CD4-positive, alpha-beta memory T cell (primary cell): ENCODE data around the gene KCTD16. TPM values are rescaled to one million over a fixed set of nuclear protein-coding genes. Genes with fewer than 3 reads are reported as not detected.

ENCODE experiments used
- CTCF ChIA-PET: fragments of 350-600 bp; sonication (Branson Sonifier 250); formaldehyde crosslinking; loops from one replicate; lab custom pipeline; 2021; ENCODE audit warnings: inconsistent platforms; ENCODE audit not compliant: partially characterized antibody; lab: Charles Lee
- POLR2A ChIA-PET: fragments of 350-600 bp; sonication (Branson Sonifier 250); formaldehyde crosslinking; loops from one replicate; lab custom pipeline; 2021; ENCODE audit not compliant: partially characterized antibody; lab: Charles Lee
- DNase-seq, 5 donors: peaks; one replicate each; pipeline versions ENCODE4 v3.0.0 to v3.0.0-alpha.2; 2020 to 2022; ENCODE audit warnings: mixed read lengths in 1 of 5
- H3K27ac ChIP-seq: one replicate; pipeline ENCODE4 v1.7.0; 2013; ENCODE audit warnings: low read depth, low read length
- H3K27me3 ChIP-seq: 2 replicates; pipeline ENCODE4 v1.7.0; 2013; ENCODE audit warnings: mild to moderate bottlenecking, low read length, moderate library complexity; ENCODE audit not compliant: insufficient read depth
- H3K36me3 ChIP-seq: 2 replicates; pipeline ENCODE4 v1.7.0; 2013; ENCODE audit warnings: mild to moderate bottlenecking, low read length, moderate library complexity; ENCODE audit not compliant: insufficient read depth
- H3K4me1 ChIP-seq: 2 replicates; pipeline ENCODE4 v1.7.0; 2013; ENCODE audit warnings: mild to moderate bottlenecking, low read length, moderate library complexity; ENCODE audit not compliant: insufficient read depth
- H3K4me3 ChIP-seq, 2 donors: one replicate each; pipeline ENCODE4 v1.7.0; 2013; ENCODE audit warnings: low read length in 2 of 2, mild to moderate bottlenecking in 1 of 2
- H3K9me3 ChIP-seq, 2 donors: one replicate each; pipeline ENCODE4 v1.7.0; 2013; ENCODE audit warnings: low read length in 2 of 2, control low read depth in 1 of 2; ENCODE audit not compliant: control insufficient read depth in 1 of 2
- H3K27ac Mint-ChIP-seq, 7 donors: one replicate each; pipeline ENCODE4 v1.8.0; 2020 to 2021; ENCODE audit warnings: mixed read lengths in 7 of 7, mild to moderate bottlenecking in 6 of 7, inconsistent platforms in 3 of 7, moderate library complexity in 3 of 7
- H3K27me3 Mint-ChIP-seq, 2 donors: one replicate each; pipeline ENCODE4 v1.8.0; 2020 to 2021; ENCODE audit warnings: mixed read lengths in 2 of 2
- H3K36me3 Mint-ChIP-seq, 2 donors: one replicate each; pipeline ENCODE4 v1.8.0; 2020 to 2021; ENCODE audit warnings: mixed read lengths in 2 of 2, inconsistent platforms in 1 of 2, mild to moderate bottlenecking in 1 of 2
- H3K4me1 Mint-ChIP-seq, 4 donors: one replicate each; pipeline ENCODE4 v1.8.0; 2020 to 2021; ENCODE audit warnings: mixed read lengths in 4 of 4, mild to moderate bottlenecking in 1 of 4
- H3K4me3 Mint-ChIP-seq, 8 donors: one replicate each; pipeline ENCODE4 v1.8.0; 2020 to 2021; ENCODE audit warnings: mixed read lengths in 8 of 8, mild to moderate bottlenecking in 7 of 8, moderate library complexity in 6 of 8, inconsistent platforms in 3 of 8
- H3K9me3 Mint-ChIP-seq, 8 donors: one replicate each; pipeline ENCODE4 v1.8.0; 2020 to 2021; ENCODE audit warnings: mixed read lengths in 8 of 8, mild to moderate bottlenecking in 5 of 8, inconsistent platforms in 3 of 8, moderate library complexity in 1 of 8
- intact Hi-C: fragments of 100-400 bp; cut with micrococcal nuclease; formaldehyde crosslinking; loops from one replicate; pipeline ENCODE4 v1.15.1; 2023
- polyA plus RNA-seq, 2 donors: library from polyadenylated mRNA; unstranded; fragments of 300-500 nt; fragmentation: Illumina TruSeq; gene quantifications; one replicate each; pipeline ENCODE4 v1.2.3, GENCODE V29; 2021
- total RNA-seq, 2 experiments: library from RNA; stranded (reverse); gene quantifications; one replicate each; pipeline ENCODE4 v1.2.3, GENCODE V29; 2021

Gene KCTD16
- total and polyA plus RNA-seq, 4 experiments from 2014 or later, result 0.03 to 0.20 (median 0.14) TPM; not detected in 1

GRCh38 chr5:144254552-144254951 lies 83.9 kb downstream of the KCTD16 start:
- ChIA-PET POLR2A (no interaction called here), CTCF (no interaction called here)
- no peak overlapping the region for H3K27ac Mint-ChIP-seq
- peaks cover 4 to 7% of the 10 kb centered on the region in 2 donors for H3K27me3 Mint-ChIP-seq
- no peak for DNase-seq
- Histone ChIP-seq H3K27me3 (no peaks in the 10 kb centered on the region), H3K36me3 (no peaks in the 10 kb centered on the region), H3K27ac (no peak overlapping the region), H3K4me1 (no peaks in the 10 kb centered on the region), H3K4me3 (no peak overlapping the region), H3K9me3 (no peaks in the 10 kb centered on the region)
- intact Hi-C loops, result no loop called here
- H3K9me3 Mint-ChIP-seq, result no peaks in the 10 kb centered on the region
- no peaks in the 10 kb centered on the region for H3K36me3 Mint-ChIP-seq
- no peak overlapping the region for H3K4me3 Mint-ChIP-seq
- no peaks in the 10 kb centered on the region for H3K4me1 Mint-ChIP-seq

GRCh38 chr5:144260121-144260520 lies 89.4 kb downstream of the KCTD16 start:
- no peaks in the 10 kb centered on the region for H3K36me3 Mint-ChIP-seq
- intact Hi-C loops, result no loop called here

GRCh38 chr5:144265643-144266247 lies 95.1 kb downstream of the KCTD16 start:
- DNase-seq, result no peak
- intact Hi-C loops, result no loop called here
- H3K4me1 Mint-ChIP-seq, result no peaks in the 10 kb centered on the region
- ChIA-PET POLR2A (no interaction called here), CTCF (no interaction called here)
- H3K27me3 ChIP-seq, result no peaks in the 10 kb centered on the region
- H3K36me3 ChIP-seq, result no peaks in the 10 kb centered on the region
- H3K27me3 Mint-ChIP-seq, result peaks cover 14 to 23% of the 10 kb centered on the region in 2 donors
- no peaks in the 10 kb centered on the region for H3K4me1 ChIP-seq
- H3K27ac ChIP-seq, result no peak overlapping the region
- no peak overlapping the region for H3K27ac Mint-ChIP-seq
- no peak overlapping the region for H3K4me3 ChIP-seq
- no peaks in the 10 kb centered on the region for H3K9me3 ChIP-seq
- H3K36me3 Mint-ChIP-seq, result no peaks in the 10 kb centered on the region
- H3K9me3 Mint-ChIP-seq, result peaks cover 4 to 18% (median 10%) of the 10 kb centered on the region in 8 donors
- H3K4me3 Mint-ChIP-seq, result no peak overlapping the region

More at GRCh38 chr5:144260121-144260520, 89.4 kb downstream of the KCTD16 start:
- no peak for DNase-seq
- Histone ChIP-seq H3K27ac (no peak overlapping the region), H3K36me3 (no peaks in the 10 kb centered on the region), H3K9me3 (no peaks in the 10 kb centered on the region), H3K4me3 (no peak overlapping the region), H3K27me3 (no peaks in the 10 kb centered on the region), H3K4me1 (no peaks in the 10 kb centered on the region)
- H3K27me3 Mint-ChIP-seq, result peaks cover 2 to 4% of the 10 kb centered on the region in 2 donors
- no peaks in the 10 kb centered on the region for H3K4me1 Mint-ChIP-seq
- H3K4me3 Mint-ChIP-seq, result no peak overlapping the region
- no peak overlapping the region for H3K27ac Mint-ChIP-seq
- H3K9me3 Mint-ChIP-seq, result peaks cover 0 to 3% (median 0%) of the 10 kb centered on the region in 8 donors
- ChIA-PET CTCF (no interaction called here), POLR2A (no interaction called here)

- ChIA-PET CTCF (no interaction called here), POLR2A (no interaction called here)
- Mint-ChIP-seq H3K36me3 (no peaks in the 10 kb centered on the region), H3K4me1 (no peaks in the 10 kb centered on the region), H3K27ac (no peak overlapping the region), H3K27me3 (peaks cover 14 to 23% of the 10 kb centered on the region in 2 donors), H3K9me3 (peaks cover 2 to 25% (median 16%) of the 10 kb centered on the region in 8 donors), H3K4me3 (no peak overlapping the region)
- Histone ChIP-seq H3K4me3 (no peak overlapping the region), H3K27me3 (no peaks in the 10 kb centered on the region), H3K9me3 (no peaks in the 10 kb centered on the region), H3K4me1 (no peaks in the 10 kb centered on the region), H3K27ac (no peak overlapping the region), H3K36me3 (no peaks in the 10 kb centered on the region)
- intact Hi-C loops, result no loop called here
- DNase-seq, result no peak
These were observed 97.4 kb downstream of the KCTD16 start for GRCh38 chr5:144267961-144268513.

- H3K4me3 ChIP-seq, result no peak overlapping the region
- H3K9me3 Mint-ChIP-seq, result peaks cover 0 to 21% (median 10%) of the 10 kb centered on the region in 8 donors
- H3K27ac Mint-ChIP-seq, result no peak overlapping the region
- intact Hi-C loops, result no loop called here
- H3K27me3 ChIP-seq, result no peaks in the 10 kb centered on the region
- ChIA-PET CTCF (no interaction called here), POLR2A (no interaction called here)
- H3K4me1 ChIP-seq, result no peaks in the 10 kb centered on the region
- no peak for DNase-seq
- no peak overlapping the region for H3K4me3 Mint-ChIP-seq
- H3K27ac ChIP-seq, result no peak overlapping the region
- H3K9me3 ChIP-seq, result no peaks in the 10 kb centered on the region
- H3K36me3 ChIP-seq, result no peaks in the 10 kb centered on the region
- H3K36me3 Mint-ChIP-seq, result no peaks in the 10 kb centered on the region
- no peaks in the 10 kb centered on the region for H3K4me1 Mint-ChIP-seq
- H3K27me3 Mint-ChIP-seq, result peaks cover 5 to 9% of the 10 kb centered on the region in 2 donors
These were observed 102.8 kb downstream of the KCTD16 start for GRCh38 chr5:144273232-144274027.

GRCh38 chr5:144275329-144275728 lies 104.7 kb downstream of the KCTD16 start:
- H3K27ac ChIP-seq, result no peak overlapping the region
- H3K9me3 Mint-ChIP-seq, result peaks cover 0 to 16% (median 6%) of the 10 kb centered on the region in 8 donors
- DNase-seq, result no peak
- ChIA-PET POLR2A (no interaction called here), CTCF (no interaction called here)
- no peaks in the 10 kb centered on the region for H3K27me3 ChIP-seq
- no peak overlapping the region for H3K27ac Mint-ChIP-seq
- H3K4me1 Mint-ChIP-seq, result no peaks in the 10 kb centered on the region
- H3K36me3 ChIP-seq, result no peaks in the 10 kb centered on the region
- H3K36me3 Mint-ChIP-seq, result no peaks in the 10 kb centered on the region
- peaks cover 0 to 6% of the 10 kb centered on the region in 2 donors for H3K27me3 Mint-ChIP-seq
- intact Hi-C loops, result no loop called here
- no peaks in the 10 kb centered on the region for H3K9me3 ChIP-seq
- no peak overlapping the region for H3K4me3 Mint-ChIP-seq
- no peak overlapping the region for H3K4me3 ChIP-seq
- H3K4me1 ChIP-seq, result no peaks in the 10 kb centered on the region

- no peaks in the 10 kb centered on the region for H3K4me1 Mint-ChIP-seq
- peaks cover 0 to 16% (median 6%) of the 10 kb centered on the region in 8 donors for H3K9me3 Mint-ChIP-seq
- no peak overlapping the region for H3K27ac Mint-ChIP-seq
- intact Hi-C loops, result no loop called here
- H3K36me3 ChIP-seq, result no peaks in the 10 kb centered on the region
- no peaks in the 10 kb centered on the region for H3K27me3 ChIP-seq
- DNase-seq, result no peak
- H3K4me3 Mint-ChIP-seq, result no peak overlapping the region
- no peaks in the 10 kb centered on the region for H3K36me3 Mint-ChIP-seq
- CTCF ChIA-PET, result no interaction called here
- POLR2A ChIA-PET, result no interaction called here
- no peak overlapping the region for H3K4me3 ChIP-seq
- H3K27me3 Mint-ChIP-seq, result peaks cover 1 to 6% of the 10 kb centered on the region in 2 donors
- no peak overlapping the region for H3K27ac ChIP-seq
- no peaks in the 10 kb centered on the region for H3K9me3 ChIP-seq
- no peaks in the 10 kb centered on the region for H3K4me1 ChIP-seq
These were observed 105.6 kb downstream of the KCTD16 start for GRCh38 chr5:144276034-144276822.
